Measurements from ENCODE around the gene MTA1. TPM values are rescaled to one million over a fixed set of nuclear protein-coding genes. Genes with fewer than 3 reads are reported as not detected.

The MTA1 gene
- total and polyA plus RNA-seq, 2 of the 8 experiments (the other 6 are each of a cell fraction or from before 2014, with no cell fraction given), result 73.9 to 221 TPM

- no peak for TF ChIP-seq CTCF (IDR thresholded peaks at IDR 0.05; ENCODE audit: control extremely low read depth in 1 of 3, insufficient read depth in 1 of 3, low read depth in 1 of 3, low read length in 3 of 3)
- TF ChIP-seq SP2 (IDR thresholded peaks at IDR 0.05; ENCODE audit: low read length), result no peak
- TF ChIP-seq ATF3 (IDR thresholded peaks at IDR 0.05; ENCODE audit: insufficient read depth, low read depth, low read length), result no peak
- TF ChIP-seq SP1 (IDR thresholded peaks at IDR 0.05; ENCODE audit: low read depth, low read length), result no peak
- TF ChIP-seq CBX5 (IDR thresholded peaks at IDR 0.05; ENCODE audit: low read depth, low read length), result no peak
- no peak for TF ChIP-seq RNF2 (IDR thresholded peaks at IDR 0.05; ENCODE audit: borderline replicate concordance, low read depth, low read length, missing control alignments, poor library complexity, severe bottlenecking)
- TF ChIP-seq TEAD4 (IDR thresholded peaks at IDR 0.05; ENCODE audit: low read depth, low read length), result no peak
- no peak for TF ChIP-seq SIN3A (conservative IDR thresholded peaks at IDR 0.05 in 1 of 2, IDR thresholded peaks at IDR 0.05 in 1 of 2; ENCODE audit: low read depth in 1 of 2, low read length in 2 of 2)
- TF ChIP-seq CHD2 (IDR thresholded peaks at IDR 0.05; ENCODE audit: low read length), result no peak
Measured at GRCh38 chr14:105415481-105416428, 3.9 kb upstream of the MTA1 start (continued).

Data from H1 (cell line).